K562 (cell line): ENCODE measurements around the gene GABRG2. TPM values are rescaled to one million over a fixed set of nuclear protein-coding genes. Genes with fewer than 3 reads are reported as not detected.

Source experiments
- ATAC-seq: fragments of 200-7000 bp; cut with Tn5 transposase; 3 replicates; pipeline ENCODE4 v1.9.1; 2020; ENCODE audit warnings: moderate library complexity
- BruUV-seq: library from RNA; stranded (reverse); fragments of 400-500 nt; replicated peaks from 2 replicates; lab custom pipeline; 2021; lab: Mats Ljungman, UMichigan
- CTCF ChIA-PET: fragments of 300-600 bp; formaldehyde crosslinking; extraction: SDS; loops from one replicate; lab custom pipeline; 2021; ENCODE audit warnings: low intra/inter-chr PET ratio; lab: Yijun Ruan, JAX
- POLR2A ChIA-PET: fragments of 300-600, 350-650 bp; sonication (Branson Sonifier 250); formaldehyde crosslinking; extraction: SDS; loops from one replicate; lab custom pipeline; 2021; ENCODE audit warnings: antibody characterized with exemption, inconsistent platforms; lab: Yijun Ruan, JAX
- DNase-seq, 4 experiments: peaks; one replicate each; pipeline versions ENCODE4 v3.0.0 to v3.0.0-alpha.2; 2011 to 2018; ENCODE audit warnings: low spot score in 3 of 4, mixed read lengths in 3 of 4; ENCODE audit errors: extremely low read depth in 1 of 4
- FAIRE-seq: peaks from 2 replicates; lab custom pipeline; 2011; peaks lifted over from hg19 to GRCh38; lab: Jason Lieb, UNC
- H2AFZ ChIP-seq: 2 replicates; pipeline ENCODE4 v1.6.0; 2011; ENCODE audit warnings: low read depth, low read length, control low read depth, inconsistent platforms
- H3K27ac ChIP-seq: fragments of 200-600 bp; 3 replicates; pipeline ENCODE4 v1.8.0; 2011; ENCODE audit warnings: low read depth, mild to moderate bottlenecking, control low read depth, inconsistent platforms, low read length, moderate library complexity, mixed read lengths; ENCODE audit errors: extremely low read depth
- H3K27me3 ChIP-seq, 2 experiments: fragments of 300-600 bp in 1 of 2; 2 replicates in 1 of 2; 3 replicates in 1 of 2; pipeline versions ENCODE4 v1.6.0 to v1.8.0; 2011; ENCODE audit warnings: inconsistent platforms in 2 of 2, low read length in 2 of 2, mild to moderate bottlenecking in 1 of 2, mixed read lengths in 1 of 2, moderate library complexity in 1 of 2; ENCODE audit not compliant: control insufficient read depth in 2 of 2, insufficient read depth in 2 of 2
- H3K36me3 ChIP-seq: fragments of 300-600 bp; 3 replicates; pipeline ENCODE4 v1.8.0; 2011; ENCODE audit warnings: mild to moderate bottlenecking, low read length, inconsistent platforms; ENCODE audit not compliant: control insufficient read depth, insufficient read depth
- H3K4me1 ChIP-seq, 2 experiments: fragments of 200-600 bp in 1 of 2; replicated peaks in 1 of 2; 2 replicates in 1 of 2; 3 replicates in 1 of 2; pipeline versions ENCODE4 v1.5.1 to v1.8.0; 2011; ENCODE audit warnings: inconsistent platforms in 2 of 2, low read length in 2 of 2, mild to moderate bottlenecking in 1 of 2, mixed read lengths in 1 of 2, moderate library complexity in 1 of 2; ENCODE audit not compliant: control insufficient read depth in 2 of 2, insufficient read depth in 2 of 2
- H3K4me2 ChIP-seq: 2 replicates; pipeline ENCODE4 v1.6.1; 2011; ENCODE audit warnings: low read length, control low read depth, inconsistent platforms, mixed read lengths; ENCODE audit not compliant: insufficient read depth
- H3K4me3 ChIP-seq: fragments of 200-600 bp; sonication (generic), shearing (Covaris generic); 2 replicates; pipeline ENCODE4 v1.5.1; 2016; ENCODE audit warnings: control low read depth, inconsistent platforms
- H3K79me2 ChIP-seq: fragments of 200-600 bp; 3 replicates; pipeline ENCODE4 v1.8.0; 2011; ENCODE audit warnings: low read length, inconsistent platforms; ENCODE audit not compliant: control insufficient read depth, insufficient read depth
- H3K9ac ChIP-seq, 2 experiments: 2 replicates each; pipeline versions ENCODE4 v1.6.0 to v1.6.1; 2011; ENCODE audit warnings: low read depth in 2 of 2, low read length in 2 of 2, control low read depth in 1 of 2, inconsistent platforms in 1 of 2, mild to moderate bottlenecking in 1 of 2, mixed read lengths in 1 of 2; ENCODE audit not compliant: insufficient read depth in 1 of 2
- H3K9me1 ChIP-seq: one replicate; pipeline ENCODE4 v1.6.0; 2011; ENCODE audit warnings: inconsistent platforms, mild to moderate bottlenecking, low read length, moderate library complexity; ENCODE audit not compliant: control insufficient read depth, insufficient read depth
- H3K9me3 ChIP-seq: replicated peaks from 2 replicates; pipeline ENCODE4 v1.5.1; 2011; ENCODE audit warnings: low read depth, low read length, inconsistent platforms; ENCODE audit not compliant: control insufficient read depth, insufficient read depth
- H4K20me1 ChIP-seq: replicated peaks from 2 replicates; pipeline ENCODE4 v1.6.1; 2011; ENCODE audit warnings: low read length, inconsistent platforms, mixed read lengths; ENCODE audit not compliant: control insufficient read depth, insufficient read depth
- ARNT ChIP-seq, 2 experiments: fragments of 450-650 bp; IDR thresholded peaks; 2 replicates each; pipeline ENCODE4 v1.6.1; 2016; ENCODE audit warnings: mild to moderate bottlenecking in 1 of 2
- CEBPG ChIP-seq, 3 experiments: fragments of 200-800 bp in 1 of 3; sonication (Bioruptor generic) in 1 of 3; sonication (generic) in 1 of 3; formaldehyde crosslinking in 1 of 3; IDR thresholded peaks in 2 of 3; conservative IDR thresholded peaks in 1 of 3; 2 replicates each; pipeline versions ENCODE4 v1.6.1 to v1.8.0; 2016 to 2022; ENCODE audit warnings: missing compliant biosample characterization in 2 of 3, missing genetic modification characterization in 2 of 3, mild to moderate bottlenecking in 1 of 3, missing genetic modification reagents in 1 of 3
- CXXC5 ChIP-seq: fragments of 250-450 bp; sonication (Bioruptor Pico); IDR thresholded peaks from 2 replicates; pipeline ENCODE4 v1.8.0; 2022; ENCODE audit warnings: inconsistent platforms, mild to moderate bottlenecking, moderate library complexity
- HMG20B ChIP-seq: fragments of 250-450 bp; sonication (Bioruptor Pico); IDR thresholded peaks from 2 replicates; pipeline ENCODE4 v1.5.0; 2021; ENCODE audit warnings: mild to moderate bottlenecking
- HNRNPL ChIP-seq: fragments of 200-400 bp; formaldehyde crosslinking; IDR thresholded peaks from 2 replicates; pipeline ENCODE4 v1.6.1; 2017; ENCODE audit warnings: low read depth, mild to moderate bottlenecking, low read length
- KDM1A ChIP-seq, 2 experiments: fragments of 450-650 bp; IDR thresholded peaks; 2 replicates each; pipeline ENCODE4 v1.6.1; 2016; ENCODE audit warnings: mild to moderate bottlenecking in 2 of 2
- MEF2A ChIP-seq: IDR thresholded peaks from 2 replicates; pipeline ENCODE4 v1.6.1; 2011; ENCODE audit warnings: low read depth, mild to moderate bottlenecking, low read length, moderate library complexity; ENCODE audit not compliant: control insufficient read depth
- NUFIP1 ChIP-seq: fragments of 450-650 bp; IDR thresholded peaks from 2 replicates; pipeline ENCODE4 v1.6.1; 2018; ENCODE audit not compliant: partially characterized antibody
- TEAD2 ChIP-seq: fragments of 450-650 bp; IDR thresholded peaks from 2 replicates; pipeline ENCODE4 v1.6.1; 2016; ENCODE audit warnings: missing genetic modification characterization, control low read depth, missing compliant biosample characterization
- ZBTB17 ChIP-seq: fragments of 450-650 bp; formaldehyde crosslinking; IDR thresholded peaks from 2 replicates; pipeline ENCODE4 v1.4.0; 2020; ENCODE audit warnings: mild to moderate bottlenecking
- ZFP1 ChIP-seq: fragments of 450-650 bp; formaldehyde crosslinking; IDR thresholded peaks from 2 replicates; pipeline ENCODE4 v1.4.0; 2020; ENCODE audit warnings: mild to moderate bottlenecking, mixed read lengths
- ZNF436 ChIP-seq: fragments of 250-450, 450-650 bp; sonication (Bioruptor Pico); formaldehyde crosslinking; IDR thresholded peaks from 2 replicates; pipeline ENCODE4 v1.7.0; 2020; ENCODE audit warnings: mild to moderate bottlenecking
- WGBS: fragments of 100-300 bp; shearing (Covaris generic); methylation state at CpG from one replicate; pipeline ENCODE4 v1.1.6; 2016; ENCODE audit warnings: low coverage, mixed read lengths; ENCODE audit not compliant: insufficient coverage; ENCODE audit errors: missing lambda C conversion rate; 5-methylcytosine and 5-hydroxymethylcytosine counted together
- in situ Hi-C: fragments of 300-500 bp; cut with MboI; formaldehyde crosslinking; loops from 4 replicates; pipeline ENCODE4 v1.15.0; 2018; ENCODE audit warnings: inconsistent platforms, mixed read lengths
- intact Hi-C: fragments of 100-400 bp; cut with micrococcal nuclease; formaldehyde crosslinking; loops from 2 replicates; pipeline ENCODE4 v1.14.2; 2022
- polyA plus RNA-seq, 8 experiments: library from polyadenylated mRNA; depleted of rRNA in 4 of 8; stranded (reverse) in 5 of 8; unstranded in 3 of 8; fragments of >200 nt; fragmentation: Nextera tagmentation in 2 of 8; fragmentation: Illumina TruSeq in 1 of 8; extraction: Ambion mirVana in 2 of 8; extraction: Trizol in 1 of 8; gene quantifications; 2 replicates each; pipeline versions ENCODE4 v1.2.1 to v1.2.3, GENCODE V29; 2011 to 2014; ENCODE audit warnings: inconsistent platforms in 1 of 8, missing spikeins in 1 of 8
- total RNA-seq, 7 experiments: library from RNA; depleted of rRNA in 6 of 7; stranded (reverse); fragments of >200 nt in 6 of 7; fragmentation: Illumina TruSeq in 2 of 7; extraction: Trizol in 2 of 7; gene quantifications; 2 replicates each; pipeline versions ENCODE4 v1.2.1 to v1.2.3, GENCODE V29; 2011 to 2021; ENCODE audit warnings: low replicate concordance in 1 of 7
- TF ChIP-seq, protein P1 (sequence below), 2 experiments: fragments of 450-650 bp; conservative IDR thresholded peaks; 2 replicates each; pipeline ENCODE4 v1.6.1; 2017; ENCODE audit warnings: mild to moderate bottlenecking in 2 of 2, moderate library complexity in 2 of 2
- TF ChIP-seq, protein P2 (sequence below): fragments of 450-650 bp; formaldehyde crosslinking; IDR thresholded peaks from 2 replicates; pipeline ENCODE4 v1.4.0; 2022; ENCODE audit warnings: mild to moderate bottlenecking, moderate library complexity
- TF ChIP-seq, protein P3 (sequence below), 2 experiments: IDR thresholded peaks; 2 replicates each; pipeline ENCODE4 v1.6.1; 2012; ENCODE audit warnings: improper control_type of control experiment in 2 of 2, low read depth in 2 of 2, low read length in 2 of 2, borderline replicate concordance in 1 of 2
- TF ChIP-seq, protein P4 (sequence below): sonication (generic); formaldehyde crosslinking; IDR thresholded peaks from 2 replicates; pipeline ENCODE4 v1.8.0; 2022; ENCODE audit warnings: missing genetic modification reagents, mild to moderate bottlenecking, moderate library complexity, borderline replicate concordance

GABRG2 gene
- total and polyA plus RNA-seq, 9 of the 15 experiments (the other 6 are each of a cell fraction or from before 2014, with no cell fraction given): 0.03 to 1.2 (median 0.30) TPM; not detected in 3

DNA sequence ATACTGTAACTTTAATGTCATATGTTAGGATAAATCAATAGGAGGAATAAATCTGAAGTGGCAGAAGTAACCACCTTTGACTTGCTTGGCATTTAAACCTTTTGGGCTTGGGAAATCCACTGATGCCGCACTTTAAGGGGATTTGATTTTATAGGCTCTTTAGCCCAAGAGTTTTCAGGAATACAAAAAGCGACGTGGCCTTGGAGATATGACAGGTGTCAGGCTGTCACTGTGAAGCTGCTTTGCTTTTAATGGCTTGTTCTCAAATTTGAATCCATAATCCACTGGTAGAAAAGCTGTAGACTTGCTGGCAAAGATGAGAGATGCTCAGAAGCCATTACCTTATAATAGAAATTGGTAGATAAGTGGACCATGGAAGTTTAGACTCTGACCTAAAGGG, 71.6 kb downstream of the GABRG2 start (continued):
- TF ChIP-seq, protein P1, sequence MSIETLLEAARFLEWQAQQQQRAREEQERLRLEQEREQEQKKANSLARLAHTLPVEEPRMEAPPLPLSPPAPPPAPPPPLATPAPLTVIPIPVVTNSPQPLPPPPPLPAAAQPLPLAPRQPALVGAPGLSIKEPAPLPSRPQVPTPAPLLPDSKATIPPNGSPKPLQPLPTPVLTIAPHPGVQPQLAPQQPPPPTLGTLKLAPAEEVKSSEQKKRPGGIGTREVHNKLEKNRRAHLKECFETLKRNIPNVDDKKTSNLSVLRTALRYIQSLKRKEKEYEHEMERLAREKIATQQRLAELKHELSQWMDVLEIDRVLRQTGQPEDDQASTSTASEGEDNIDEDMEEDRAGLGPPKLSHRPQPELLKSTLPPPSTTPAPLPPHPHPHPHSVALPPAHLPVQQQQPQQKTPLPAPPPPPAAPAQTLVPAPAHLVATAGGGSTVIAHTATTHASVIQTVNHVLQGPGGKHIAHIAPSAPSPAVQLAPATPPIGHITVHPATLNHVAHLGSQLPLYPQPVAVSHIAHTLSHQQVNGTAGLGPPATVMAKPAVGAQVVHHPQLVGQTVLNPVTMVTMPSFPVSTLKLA (conservative IDR thresholded peaks at IDR 0.05): no peak
- no peak for TF ChIP-seq CXXC5 (CRISPR knock-in tag)

DNA sequence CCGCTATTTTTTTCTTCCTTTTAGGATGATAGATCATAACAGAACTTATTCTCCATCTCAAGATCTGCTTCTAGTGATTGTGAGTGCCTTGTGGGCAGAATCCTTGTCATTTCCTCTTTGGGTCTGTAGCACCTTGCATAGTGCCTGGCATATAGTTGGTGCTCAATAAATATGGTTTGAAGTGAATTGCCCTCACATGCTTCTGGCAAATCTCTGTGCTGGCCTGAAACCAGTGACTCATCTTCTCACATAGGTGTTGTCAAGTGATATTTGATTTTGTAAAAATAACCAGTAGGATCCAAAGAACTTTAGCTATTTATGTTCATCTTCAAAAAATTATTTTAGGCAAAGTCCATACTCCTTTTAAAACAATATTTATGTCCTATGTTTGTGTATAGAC, 86.7 kb downstream of the GABRG2 start:
- H3K9me1 ChIP-seq: no peaks in the 10 kb centered on the region
- no peaks in the 10 kb centered on the region for H3K4me1 ChIP-seq
- no peak overlapping the region for H3K4me3 ChIP-seq
- H3K4me2 ChIP-seq: no peak overlapping the region
- no peaks in the 10 kb centered on the region for H3K79me2 ChIP-seq
- DNase-seq (no peak), FAIRE-seq (no peak), ATAC-seq (no peak)
- ChIA-PET CTCF (no interaction called here), POLR2A (no interaction called here)
- intact Hi-C loops (no loop called here), in situ Hi-C loops (no loop called here)
- no TSS peak for BruUV-seq
- H3K36me3 ChIP-seq: no peaks in the 10 kb centered on the region
- WGBS: 0% methylated on average over 1 of the region's 1 CpG
- H3K27ac ChIP-seq: no peak overlapping the region
- no peak overlapping the region for H3K9ac ChIP-seq
- H3K27me3 ChIP-seq: no peaks in the 10 kb centered on the region
- H3K9me3 ChIP-seq: no peaks in the 10 kb centered on the region; the same call in 1 of the 2 replicates
- H4K20me1 ChIP-seq: no peaks in the 10 kb centered on the region
- H2AFZ ChIP-seq: no peak overlapping the region
- TF ChIP-seq HNRNPL (no peak), CEBPG (CRISPR knock-in tag; IDR thresholded peaks at IDR 0.05) (no peak), CEBPG (tag; conservative IDR thresholded peaks at IDR 0.05 in 1 of 2, IDR thresholded peaks at IDR 0.05 in 1 of 2) (no peak), ZNF436 (CRISPR knock-in tag) (no peak), TEAD2 (tag) (no peak), ZFP1 (no peak), MEF2A (no peak), NUFIP1 (no peak), ZBTB17 (CRISPR knock-in tag) (no peak), KDM1A (IDR thresholded peaks at IDR 0.05) (no peak), HMG20B (CRISPR knock-in tag) (no peak), ARNT (IDR thresholded peaks at IDR 0.05) (no peak)
- TF ChIP-seq, protein P2, sequence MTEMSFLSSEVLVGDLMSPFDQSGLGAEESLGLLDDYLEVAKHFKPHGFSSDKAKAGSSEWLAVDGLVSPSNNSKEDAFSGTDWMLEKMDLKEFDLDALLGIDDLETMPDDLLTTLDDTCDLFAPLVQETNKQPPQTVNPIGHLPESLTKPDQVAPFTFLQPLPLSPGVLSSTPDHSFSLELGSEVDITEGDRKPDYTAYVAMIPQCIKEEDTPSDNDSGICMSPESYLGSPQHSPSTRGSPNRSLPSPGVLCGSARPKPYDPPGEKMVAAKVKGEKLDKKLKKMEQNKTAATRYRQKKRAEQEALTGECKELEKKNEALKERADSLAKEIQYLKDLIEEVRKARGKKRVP (CRISPR knock-in tag): no peak
- TF ChIP-seq, protein P3, sequence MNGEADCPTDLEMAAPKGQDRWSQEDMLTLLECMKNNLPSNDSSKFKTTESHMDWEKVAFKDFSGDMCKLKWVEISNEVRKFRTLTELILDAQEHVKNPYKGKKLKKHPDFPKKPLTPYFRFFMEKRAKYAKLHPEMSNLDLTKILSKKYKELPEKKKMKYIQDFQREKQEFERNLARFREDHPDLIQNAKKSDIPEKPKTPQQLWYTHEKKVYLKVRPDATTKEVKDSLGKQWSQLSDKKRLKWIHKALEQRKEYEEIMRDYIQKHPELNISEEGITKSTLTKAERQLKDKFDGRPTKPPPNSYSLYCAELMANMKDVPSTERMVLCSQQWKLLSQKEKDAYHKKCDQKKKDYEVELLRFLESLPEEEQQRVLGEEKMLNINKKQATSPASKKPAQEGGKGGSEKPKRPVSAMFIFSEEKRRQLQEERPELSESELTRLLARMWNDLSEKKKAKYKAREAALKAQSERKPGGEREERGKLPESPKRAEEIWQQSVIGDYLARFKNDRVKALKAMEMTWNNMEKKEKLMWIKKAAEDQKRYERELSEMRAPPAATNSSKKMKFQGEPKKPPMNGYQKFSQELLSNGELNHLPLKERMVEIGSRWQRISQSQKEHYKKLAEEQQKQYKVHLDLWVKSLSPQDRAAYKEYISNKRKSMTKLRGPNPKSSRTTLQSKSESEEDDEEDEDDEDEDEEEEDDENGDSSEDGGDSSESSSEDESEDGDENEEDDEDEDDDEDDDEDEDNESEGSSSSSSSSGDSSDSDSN (IDR thresholded peaks at IDR 0.05; ENCODE audit: borderline replicate concordance in 1 of 2, low read depth in 2 of 2, low read length in 2 of 2): no peak
- TF ChIP-seq, protein P4, sequence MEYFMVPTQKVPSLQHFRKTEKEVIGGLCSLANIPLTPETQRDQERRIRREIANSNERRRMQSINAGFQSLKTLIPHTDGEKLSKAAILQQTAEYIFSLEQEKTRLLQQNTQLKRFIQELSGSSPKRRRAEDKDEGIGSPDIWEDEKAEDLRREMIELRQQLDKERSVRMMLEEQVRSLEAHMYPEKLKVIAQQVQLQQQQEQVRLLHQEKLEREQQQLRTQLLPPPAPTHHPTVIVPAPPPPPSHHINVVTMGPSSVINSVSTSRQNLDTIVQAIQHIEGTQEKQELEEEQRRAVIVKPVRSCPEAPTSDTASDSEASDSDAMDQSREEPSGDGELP (CRISPR knock-in tag): no peak
